HL-60/S4 treated with phorbol 12-myristate 13-acetate at 8.2 ng/mL for 4 days and 3 days (cell line): ENCODE results near the gene UTP14C.
"Not testable (repeated sequence)": the region's sequence is repeated elsewhere in the genome, so short reads cannot be mapped to it uniquely, and the experiment has no call there.

Experiments
- in situ Hi-C: fragments of 300-500 bp; cut with MboI; formaldehyde crosslinking; loops from 2 replicates; pipeline ENCODE4 v1.15.0; 2022; ENCODE audit warnings: low sequenced_read_pairs

Gene UTP14C

GRCh38 chr13:52036037-52036436 is 11.5 kb downstream of the UTP14C start:
- in situ Hi-C loops, result no loop called here

- in situ Hi-C loops, result no loop called here
Measured at GRCh38 chr13:52043675-52044074, 19.2 kb downstream of the UTP14C start.

- in situ Hi-C loops, result no loop called here
Measured at GRCh38 chr13:52047463-52047862, 23.0 kb downstream of the UTP14C start.

GRCh38 chr13:52048516-52048915 is 24.0 kb downstream of the UTP14C start:
- in situ Hi-C loops, result no loop called here

- in situ Hi-C loops, result no loop called here
Measured at GRCh38 chr13:52051400-52051799, 26.9 kb downstream of the UTP14C start.

GRCh38 chr13:52053460-52053859 is 29.0 kb downstream of the UTP14C start:
- in situ Hi-C loops, result no loop called here

- in situ Hi-C loops, result not testable (repeated sequence)
Measured at GRCh38 chr13:52061064-52061463, 36.6 kb downstream of the UTP14C start.

GRCh38 chr13:52061587-52061986 is 37.1 kb downstream of the UTP14C start:
- in situ Hi-C loops, result no loop called here

- in situ Hi-C loops, result no loop called here
Measured at GRCh38 chr13:52067237-52067636, 42.7 kb downstream of the UTP14C start.

GRCh38 chr13:52070929-52071523 is 46.5 kb downstream of the UTP14C start:
- in situ Hi-C loops, result no loop called here
